Measurements from ENCODE around the gene ADNP.
"Not testable (repeated sequence)": the region's sequence is repeated elsewhere in the genome, so short reads cannot be mapped to it uniquely, and the experiment has no call there.

The ADNP gene

GRCh38 chr20:50900261-50900660 is 31.0 kb downstream of the ADNP start:
- DNase-seq, result no peak

DNA sequence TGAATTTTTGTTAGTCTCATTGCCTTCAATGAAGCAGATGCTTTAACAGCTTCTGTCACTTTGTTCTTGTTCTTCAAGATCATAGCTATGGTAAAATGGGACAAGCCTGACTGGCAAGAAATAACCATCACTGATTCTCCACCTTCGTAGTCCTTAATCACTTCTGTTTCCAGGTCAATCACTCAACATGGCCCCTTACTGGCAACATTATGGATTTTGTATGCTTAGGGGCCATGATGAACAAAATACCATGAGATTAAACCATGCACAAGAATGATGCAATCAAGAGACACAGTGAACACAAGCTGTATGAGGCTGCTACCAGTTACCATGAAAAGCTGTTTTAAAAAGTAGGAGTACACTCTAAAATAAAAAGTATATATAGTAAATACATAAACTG is 32.8 kb downstream of the ADNP start:
- DNase-seq, result no peak

DNA sequence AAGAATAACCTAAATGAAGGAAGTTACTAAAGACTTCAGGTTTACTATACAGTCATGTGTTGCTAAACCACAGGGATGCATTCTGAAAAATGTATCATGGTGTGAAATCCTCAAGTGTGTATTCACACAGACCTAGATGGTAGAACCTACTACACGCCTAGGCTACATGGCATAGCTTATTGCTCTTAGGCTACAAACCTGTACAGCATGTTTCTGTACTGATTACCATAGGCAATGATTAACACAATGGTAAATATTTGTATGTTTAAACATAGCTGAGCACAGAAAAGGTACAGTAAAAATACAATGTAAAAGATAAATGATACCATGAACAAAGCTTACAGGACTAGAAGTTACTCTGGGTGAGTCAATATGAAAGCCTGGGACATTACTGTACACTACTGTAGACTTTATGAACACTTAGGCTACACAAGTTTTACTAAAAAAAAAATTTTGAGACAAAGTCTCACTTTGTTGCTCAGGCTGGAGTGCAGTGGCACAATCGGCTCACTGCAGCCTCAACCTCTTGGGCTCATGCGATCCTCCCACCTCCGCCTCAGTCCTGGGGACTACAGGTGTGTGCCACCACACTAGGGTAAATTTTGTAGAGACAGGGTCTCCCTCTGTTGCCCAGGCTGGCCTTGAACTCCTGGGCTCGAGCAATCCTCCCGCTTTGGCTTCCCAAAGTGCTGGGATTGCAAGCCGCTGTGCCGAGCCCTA is 36.0 kb downstream of the ADNP start:
- no peak for DNase-seq

DNA sequence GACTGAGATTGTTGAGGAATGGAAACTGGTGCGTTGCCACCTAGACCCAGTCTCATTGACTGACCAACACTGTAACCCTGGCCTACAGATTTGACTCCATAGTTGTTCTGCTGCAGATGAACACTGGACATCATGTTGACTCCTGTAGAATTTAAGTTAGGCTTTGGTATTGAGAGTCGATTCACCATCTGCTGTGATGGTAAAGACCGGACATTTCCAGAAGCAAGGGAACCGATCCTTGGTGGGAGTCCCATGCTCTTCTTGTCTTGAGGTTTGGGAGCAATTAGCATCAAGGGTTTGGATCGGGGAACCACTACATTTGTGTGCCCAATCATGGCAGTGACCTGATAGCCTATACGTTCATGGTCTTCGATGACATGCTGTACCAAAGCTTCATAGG is 37.6 kb downstream of the ADNP start:
- DNase-seq, result no peak

DNA sequence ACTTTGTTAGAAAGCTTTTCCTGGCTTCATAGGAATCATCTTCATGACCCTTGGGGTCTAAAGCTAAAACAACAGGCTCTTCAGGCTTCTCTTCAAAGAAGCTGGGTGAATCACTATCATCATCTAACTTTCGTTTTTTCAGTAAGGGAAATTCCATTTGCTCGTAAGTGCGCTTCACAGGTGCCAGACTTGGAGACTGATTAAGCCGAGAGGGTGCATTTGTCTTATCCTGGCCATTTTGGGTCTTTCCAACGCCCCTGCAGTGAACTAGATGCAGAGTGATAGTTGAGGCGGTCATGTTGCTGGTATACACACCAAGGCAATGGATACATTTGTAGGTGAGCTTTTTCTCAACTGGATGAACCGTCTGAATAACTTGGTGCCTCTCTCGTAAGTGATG is 38.8 kb downstream of the ADNP start:
- DNase-seq, result no peak

DNA sequence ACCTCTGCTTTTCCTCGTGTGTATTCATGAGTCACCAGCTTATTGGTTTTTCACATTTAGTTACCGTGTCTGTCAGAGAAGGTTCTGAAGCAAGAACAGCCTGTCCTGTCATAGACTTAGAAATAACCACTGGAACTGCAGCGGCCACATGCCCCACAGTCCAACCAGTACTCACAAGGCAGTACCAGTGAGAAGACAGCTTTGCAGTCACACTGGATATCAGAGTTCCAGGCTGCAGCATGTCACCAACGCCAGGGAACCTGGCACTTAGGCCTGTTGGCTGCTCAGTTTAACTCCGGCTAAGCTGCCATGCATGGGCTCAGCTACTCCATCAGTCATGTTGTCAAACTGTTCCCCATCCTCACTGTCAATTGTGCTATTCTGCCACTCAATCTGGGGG is 40.1 kb downstream of the ADNP start:
- DNase-seq, result no peak

- no peak for DNase-seq
These were observed 43.7 kb downstream of the ADNP start for GRCh38 chr20:50887576-50887975.

DNA sequence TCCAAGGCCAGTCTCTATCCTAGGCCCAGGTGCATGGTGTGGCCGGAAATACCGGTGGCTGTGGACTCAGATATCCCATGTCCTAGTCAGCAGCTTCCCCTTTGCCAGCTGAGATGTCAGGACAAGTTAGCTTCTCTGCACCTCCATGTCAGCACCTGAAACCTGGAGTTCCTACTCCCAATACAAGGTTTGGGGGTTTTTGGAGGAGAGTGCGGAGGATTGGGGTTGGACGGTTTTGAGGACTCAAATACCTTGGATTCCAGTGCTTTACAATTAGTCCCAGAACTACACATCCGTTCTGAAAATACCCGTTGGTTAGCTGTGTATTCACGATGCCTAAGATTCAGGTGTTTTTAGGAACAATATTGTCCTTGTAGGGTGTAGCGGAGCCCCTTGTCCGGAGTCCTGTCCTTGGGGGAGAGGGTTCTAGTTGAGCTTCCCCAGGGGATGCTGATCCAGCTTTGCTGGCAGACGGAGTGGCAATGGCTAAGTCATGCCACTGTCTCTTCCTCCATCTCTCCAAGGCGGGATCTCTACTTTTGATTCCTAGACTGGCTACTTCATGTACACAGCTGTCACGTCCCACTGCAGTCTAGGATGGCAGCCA is 45.0 kb downstream of the ADNP start:
- no peak for DNase-seq

DNA sequence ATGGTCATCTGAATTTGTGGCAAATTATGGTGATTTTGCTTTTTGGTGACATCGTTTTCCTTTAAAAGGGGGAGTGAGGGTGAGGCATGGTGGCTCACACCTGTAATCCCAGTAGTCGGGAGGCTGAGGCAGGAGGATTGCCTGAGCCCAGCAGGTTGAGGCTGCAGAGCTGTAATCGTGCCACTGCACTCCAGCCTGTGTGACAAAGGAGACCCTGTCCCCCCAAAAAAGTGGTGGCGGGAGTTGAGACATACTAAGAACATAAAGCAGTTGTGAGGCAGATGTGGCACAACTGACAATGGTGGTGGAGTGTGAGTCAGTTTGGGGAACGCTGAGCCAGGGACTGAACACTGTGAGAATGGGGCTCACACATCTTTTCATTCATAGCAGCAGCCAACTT is 45.5 kb downstream of the ADNP start:
- no peak for DNase-seq

DNA sequence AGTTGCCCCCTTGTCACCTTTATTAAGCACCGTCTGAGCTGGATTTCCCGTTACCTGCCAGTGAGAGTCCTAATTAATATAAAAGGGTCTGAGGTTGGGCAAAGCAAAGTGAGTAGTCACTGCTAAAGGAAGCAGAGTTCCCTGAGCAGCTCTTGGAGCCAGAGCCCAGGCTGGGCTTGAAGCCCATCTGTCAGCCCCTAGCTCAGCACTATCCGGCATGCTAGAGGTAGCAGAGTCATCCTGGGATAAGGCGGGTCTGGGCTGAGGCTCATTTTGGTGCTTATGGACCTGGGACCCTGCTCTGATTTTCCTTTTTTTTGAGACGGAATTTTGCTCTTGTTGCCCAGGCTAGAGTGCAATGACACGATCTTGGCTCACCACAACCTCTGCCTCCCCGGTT is 46.2 kb downstream of the ADNP start:
- DNase-seq, result no peak

GRCh38 chr20:50883856-50884255 is 47.4 kb downstream of the ADNP start:
- DNase-seq, result no peak

GRCh38 chr20:50881759-50882424 is 49.3 kb downstream of the ADNP start:
- DNase-seq, result not testable (repeated sequence)

GRCh38 chr20:50879649-50880550 is 51.3 kb downstream of the ADNP start:
- DNase-seq, result no peak

DNA sequence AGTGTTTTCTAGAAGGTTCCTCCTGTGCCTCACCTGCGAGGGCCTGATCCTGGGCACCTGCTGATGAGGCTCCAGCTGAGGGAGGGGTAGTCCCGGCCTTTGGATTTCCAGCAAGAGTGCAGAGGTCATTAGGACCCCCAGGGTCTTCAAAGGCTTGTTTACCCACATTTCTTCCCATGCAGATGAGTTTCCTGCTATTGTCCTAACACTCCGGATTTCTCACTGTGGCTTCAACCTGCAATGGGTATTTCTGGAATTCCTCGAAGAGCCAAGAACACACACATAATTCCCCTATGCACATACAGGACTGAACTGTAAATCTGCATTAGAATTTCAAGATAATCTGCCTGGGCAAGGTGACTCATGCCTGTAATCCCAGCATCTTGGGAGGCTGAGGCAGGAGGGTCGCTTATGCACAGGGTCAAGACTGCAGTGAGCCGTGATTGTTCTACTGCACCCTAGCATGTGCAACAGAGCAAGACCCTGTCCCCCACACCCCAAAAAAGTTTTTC is 53.9 kb downstream of the ADNP start:
- DNase-seq, result no peak

DNA sequence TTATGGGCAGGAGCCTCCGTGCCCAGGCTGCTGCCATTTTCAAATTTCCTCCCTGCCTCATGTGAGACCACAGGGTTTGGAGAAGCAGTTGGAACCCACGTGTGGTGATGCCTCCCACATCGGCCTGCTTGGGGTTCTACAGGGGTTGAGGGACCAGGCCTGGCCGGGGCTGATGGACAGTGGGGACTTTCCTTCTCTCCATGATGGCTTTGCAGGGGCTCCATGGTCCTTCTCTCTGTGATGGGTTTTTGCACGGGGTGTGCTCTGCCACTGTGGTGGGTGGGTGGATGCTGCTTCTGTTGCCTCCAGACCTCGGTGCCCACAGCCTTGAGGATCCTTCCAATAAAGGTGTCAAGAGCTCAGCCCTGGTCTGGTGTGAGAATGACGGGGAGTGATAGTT is 54.4 kb downstream of the ADNP start:
- DNase-seq, result no peak

DNA sequence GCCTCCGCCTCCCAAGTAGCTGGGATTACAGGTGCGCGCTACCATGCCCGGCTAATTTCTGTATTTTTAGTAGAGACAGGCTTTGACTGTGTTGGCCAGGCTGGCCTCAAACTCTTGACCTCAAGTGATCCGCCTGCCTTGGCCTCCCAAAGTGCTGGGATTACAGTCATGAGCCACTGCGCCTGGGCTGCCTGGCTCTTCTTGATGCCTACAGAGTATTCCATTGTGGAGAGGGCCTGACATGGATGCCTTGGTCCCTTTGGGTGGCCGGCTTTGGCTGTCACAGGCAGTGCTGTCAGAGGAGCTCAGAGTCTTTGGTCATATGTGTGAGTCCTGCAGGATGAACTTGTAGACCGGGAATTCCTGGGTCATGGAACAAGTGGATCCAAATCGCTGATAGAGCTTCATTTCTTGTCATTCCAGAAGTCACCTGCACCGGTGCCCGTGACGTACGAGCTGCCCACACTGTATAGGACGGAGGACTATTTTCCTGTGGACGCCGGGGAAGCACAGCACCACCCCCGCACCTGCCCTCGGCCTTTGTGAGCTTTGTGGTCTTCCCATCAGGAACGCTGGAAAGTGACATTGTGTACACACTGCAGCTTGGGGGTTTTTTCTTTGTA is 55.1 kb downstream of the ADNP start:
- DNase-seq, result no peak

- no peak for DNase-seq
These were observed 56.2 kb downstream of the ADNP start for GRCh38 chr20:50874758-50875665.

DNA sequence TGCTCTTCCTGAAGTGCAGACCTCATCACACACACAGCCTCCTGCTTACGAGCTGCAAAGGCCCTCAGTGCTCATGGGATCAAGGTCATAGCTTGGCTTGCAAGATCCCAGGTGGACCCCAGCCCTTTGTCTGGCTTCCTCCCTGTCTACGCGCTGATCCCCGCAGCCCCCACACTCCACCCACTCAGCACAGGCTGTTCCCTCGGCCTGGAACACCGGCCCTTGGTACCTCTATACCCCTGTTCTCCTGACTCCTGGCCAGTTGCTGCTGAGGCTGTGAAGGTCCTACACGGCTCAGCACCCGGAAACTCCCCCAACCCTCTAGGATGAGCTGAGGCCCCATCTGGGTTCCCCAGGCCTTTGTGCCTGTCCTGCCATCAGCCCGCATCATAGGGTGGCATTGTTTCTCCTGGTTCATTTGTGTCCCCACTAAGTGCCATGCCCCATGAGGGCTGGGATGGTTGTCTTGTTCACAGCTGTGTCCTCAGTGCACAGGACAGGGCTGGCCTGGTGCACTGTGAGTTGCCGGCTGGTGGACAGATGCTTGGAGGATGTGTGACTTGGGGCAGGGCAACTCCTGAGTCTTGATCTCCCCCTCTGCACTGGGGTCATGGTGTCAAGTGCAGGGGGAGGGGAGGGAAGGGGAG is 57.0 kb downstream of the ADNP start:
- DNase-seq, result no peak

- DNase-seq, result no peak
These were observed 57.7 kb downstream of the ADNP start for GRCh38 chr20:50873585-50873984.

GRCh38 chr20:50872560-50873425 is 58.4 kb downstream of the ADNP start:
- no peak for DNase-seq
